ENCODE results near the gene NCR2.

Gene NCR2

DNA sequence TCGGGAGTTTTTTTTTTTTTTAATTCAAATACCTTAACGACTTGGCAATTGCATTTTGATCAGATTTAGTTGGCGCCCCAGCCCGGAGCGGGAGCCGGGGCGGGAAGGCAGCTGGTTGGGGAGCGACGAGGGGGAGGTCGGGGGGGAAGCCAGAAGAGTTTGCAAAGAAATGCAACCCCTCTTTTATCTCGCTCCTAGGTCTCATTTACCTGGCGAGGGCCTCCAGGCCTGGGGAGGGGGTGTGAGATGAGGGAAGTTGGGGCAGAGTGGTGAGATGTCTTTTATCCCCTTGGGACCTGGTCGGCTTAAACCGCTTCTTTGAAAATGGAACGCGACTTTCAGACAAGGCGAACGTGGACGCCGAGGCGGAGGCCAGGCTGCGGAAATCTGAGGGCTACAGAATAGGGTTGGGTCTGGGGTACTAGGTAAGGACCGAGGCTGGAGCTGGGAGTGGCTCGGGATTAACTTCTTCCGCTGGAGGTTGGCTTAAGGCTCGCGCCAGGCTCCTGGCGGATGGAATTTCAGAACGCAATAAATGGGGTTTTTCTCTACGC is 40.3 kb downstream of the NCR2 start:
- no peak for DNase-seq (ENCODE audit: extremely low read depth, low read depth)
- TF ChIP-seq, protein P1, sequence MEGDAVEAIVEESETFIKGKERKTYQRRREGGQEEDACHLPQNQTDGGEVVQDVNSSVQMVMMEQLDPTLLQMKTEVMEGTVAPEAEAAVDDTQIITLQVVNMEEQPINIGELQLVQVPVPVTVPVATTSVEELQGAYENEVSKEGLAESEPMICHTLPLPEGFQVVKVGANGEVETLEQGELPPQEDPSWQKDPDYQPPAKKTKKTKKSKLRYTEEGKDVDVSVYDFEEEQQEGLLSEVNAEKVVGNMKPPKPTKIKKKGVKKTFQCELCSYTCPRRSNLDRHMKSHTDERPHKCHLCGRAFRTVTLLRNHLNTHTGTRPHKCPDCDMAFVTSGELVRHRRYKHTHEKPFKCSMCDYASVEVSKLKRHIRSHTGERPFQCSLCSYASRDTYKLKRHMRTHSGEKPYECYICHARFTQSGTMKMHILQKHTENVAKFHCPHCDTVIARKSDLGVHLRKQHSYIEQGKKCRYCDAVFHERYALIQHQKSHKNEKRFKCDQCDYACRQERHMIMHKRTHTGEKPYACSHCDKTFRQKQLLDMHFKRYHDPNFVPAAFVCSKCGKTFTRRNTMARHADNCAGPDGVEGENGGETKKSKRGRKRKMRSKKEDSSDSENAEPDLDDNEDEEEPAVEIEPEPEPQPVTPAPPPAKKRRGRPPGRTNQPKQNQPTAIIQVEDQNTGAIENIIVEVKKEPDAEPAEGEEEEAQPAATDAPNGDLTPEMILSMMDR (IDR thresholded peaks at IDR 0.05; ENCODE audit: low read depth, low read length): no peak

- TF ChIP-seq, protein P1 (IDR thresholded peaks at IDR 0.05; ENCODE audit: low read depth, low read length): no peak
These were observed 40.8 kb downstream of the NCR2 start for GRCh38 chr6:41376176-41376575.

DNA sequence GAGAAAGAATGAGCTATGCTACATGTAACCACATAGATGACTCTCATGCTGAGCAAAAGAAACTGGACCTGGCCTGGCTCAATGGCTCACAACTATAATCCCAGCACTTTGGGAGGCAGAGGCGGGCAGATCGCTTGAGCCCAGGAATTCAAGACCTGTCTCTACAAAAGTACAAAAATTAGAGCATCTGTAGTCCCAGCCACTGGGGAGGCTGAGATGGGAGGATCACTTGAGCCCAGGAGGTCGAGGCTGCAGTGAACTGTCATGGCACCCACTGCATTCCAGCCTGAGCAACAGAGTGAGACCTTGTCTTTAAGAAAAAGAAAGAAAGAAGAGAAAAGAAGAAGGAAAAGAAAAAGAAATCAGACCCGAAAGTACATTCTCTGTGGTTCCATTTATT is 41.7 kb downstream of the NCR2 start:
- TF ChIP-seq, protein P1 (IDR thresholded peaks at IDR 0.05; ENCODE audit: low read depth, low read length): no peak
- DNase-seq (ENCODE audit: extremely low read depth, low read depth): no peak

More at GRCh38 chr6:41376176-41376575, 40.8 kb downstream of the NCR2 start:
- DNase-seq (ENCODE audit: extremely low read depth, low read depth): no peak

GRCh38 chr6:41379306-41379705 is 43.9 kb downstream of the NCR2 start:
- TF ChIP-seq, protein P1 (IDR thresholded peaks at IDR 0.05; ENCODE audit: low read depth, low read length): no peak
- no peak for DNase-seq (ENCODE audit: extremely low read depth, low read depth)

DNA sequence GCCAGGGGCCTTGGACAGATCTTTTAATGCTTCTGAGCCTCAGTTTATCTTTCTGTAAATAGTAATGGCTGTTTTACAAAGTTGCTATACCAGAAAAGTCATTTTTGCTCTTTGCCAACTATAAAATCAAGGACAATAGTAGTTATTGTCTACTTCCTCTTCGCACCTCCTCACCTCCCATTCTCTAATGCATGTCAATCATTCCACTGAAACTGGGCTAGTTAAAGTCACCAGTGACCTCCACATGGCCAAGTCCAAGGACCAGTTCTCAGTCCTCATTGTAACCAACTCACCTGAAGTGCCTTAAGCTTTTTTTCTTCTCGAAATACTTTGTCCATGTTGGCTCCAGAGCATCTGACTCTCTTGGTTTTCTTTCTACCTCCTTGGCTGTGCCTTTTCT is 51.2 kb downstream of the NCR2 start:
- TF ChIP-seq, protein P1 (IDR thresholded peaks at IDR 0.05; ENCODE audit: low read depth, low read length): no peak
- DNase-seq (ENCODE audit: extremely low read depth, low read depth): no peak

- TF ChIP-seq, protein P1 (IDR thresholded peaks at IDR 0.05; ENCODE audit: low read depth, low read length): no peak
- no peak for DNase-seq (ENCODE audit: extremely low read depth, low read depth)
These were observed 56.8 kb downstream of the NCR2 start for GRCh38 chr6:41392246-41392645.

DNA sequence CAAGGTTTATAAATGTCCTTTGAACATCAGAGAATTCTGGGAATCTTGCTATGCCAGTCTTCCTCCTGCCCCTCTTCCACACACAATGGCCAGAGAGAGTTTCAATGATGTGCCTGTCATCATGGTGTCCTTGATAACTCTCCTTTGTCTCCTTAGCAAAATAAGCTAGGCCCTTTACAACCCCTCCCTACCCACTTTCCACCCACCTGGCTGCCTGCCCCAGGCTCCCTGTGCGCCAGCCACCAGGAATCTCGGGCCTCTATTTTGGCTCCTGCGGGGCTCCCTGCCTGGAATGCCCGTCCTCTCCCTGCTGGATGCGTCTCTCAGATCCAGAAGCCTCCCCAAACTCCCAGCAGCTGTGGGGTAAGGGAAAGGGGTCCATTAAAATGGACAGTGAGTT is 60.9 kb downstream of the NCR2 start:
- TF ChIP-seq, protein P1 (IDR thresholded peaks at IDR 0.05; ENCODE audit: low read depth, low read length): no peak
- DNase-seq (ENCODE audit: extremely low read depth, low read depth): no peak

All from AG09319 (cell line).